Liver (tissue), 9 donors: ENCODE data around the gene CD164L2. TPM values are rescaled to one million over a fixed set of nuclear protein-coding genes. Genes with fewer than 3 reads are reported as not detected.

Experiments
- DNase-seq: peaks from one replicate; pipeline ENCODE4 v3.0.0-alpha.2; 2017; ENCODE audit warnings: low spot score
- H3K27ac ChIP-seq, 2 donors: one replicate each; pipeline ENCODE4 v1.7.0; 2013; ENCODE audit warnings: inconsistent platforms in 2 of 2, low read length in 2 of 2, control low read depth in 1 of 2, low read depth in 1 of 2, mild to moderate bottlenecking in 1 of 2
- H3K27me3 ChIP-seq, 4 donors: one replicate each; pipeline versions ENCODE4 v1.6.1 to v1.7.0; 2013; ENCODE audit warnings: low read length in 3 of 4, inconsistent platforms in 1 of 4, mild to moderate bottlenecking in 1 of 4, moderate library complexity in 1 of 4; ENCODE audit not compliant: control insufficient read depth in 4 of 4, insufficient read depth in 4 of 4
- H3K36me3 ChIP-seq, 4 donors: one replicate each; pipeline versions ENCODE4 v1.6.1 to v1.7.0; 2013; ENCODE audit warnings: low read length in 3 of 4, mild to moderate bottlenecking in 3 of 4, low read depth in 1 of 4, moderate library complexity in 1 of 4; ENCODE audit not compliant: control insufficient read depth in 4 of 4, insufficient read depth in 3 of 4
- H3K4me1 ChIP-seq, 4 donors: one replicate each; pipeline versions ENCODE4 v1.6.1 to v1.7.0; 2013; ENCODE audit warnings: low read length in 3 of 4, mild to moderate bottlenecking in 3 of 4, moderate library complexity in 1 of 4; ENCODE audit not compliant: control insufficient read depth in 4 of 4, insufficient read depth in 4 of 4
- H3K4me3 ChIP-seq, 3 donors: one replicate each; pipeline versions ENCODE4 v1.6.1 to v1.7.0; 2013; ENCODE audit warnings: low read length in 3 of 3, control low read depth in 1 of 3, low read depth in 1 of 3, mild to moderate bottlenecking in 1 of 3
- H3K9ac ChIP-seq, 2 donors: one replicate each; pipeline ENCODE4 v1.7.0; 2013; ENCODE audit warnings: low read length in 2 of 2, mild to moderate bottlenecking in 2 of 2, moderate library complexity in 2 of 2, control low read depth in 1 of 2, low read depth in 1 of 2
- H3K9me3 ChIP-seq, 4 donors: one replicate each; pipeline versions ENCODE4 v1.6.1 to v1.7.0; 2013; ENCODE audit warnings: low read length in 3 of 4; ENCODE audit not compliant: control insufficient read depth in 4 of 4
- FOXA2 ChIP-seq: IDR thresholded peaks from 2 replicates; pipeline ENCODE4 v1.6.1; 2016; ENCODE audit warnings: antibody characterized with exemption
- GABPA ChIP-seq, 2 donors: IDR thresholded peaks in 1 of 2; conservative IDR thresholded peaks in 1 of 2; 2 replicates each; pipeline ENCODE4 v1.6.1; 2016; ENCODE audit warnings: antibody characterized with exemption in 2 of 2, mild to moderate bottlenecking in 1 of 2, moderate library complexity in 1 of 2
- HNF4A ChIP-seq, 2 donors: conservative IDR thresholded peaks; 2 replicates each; pipeline ENCODE4 v1.6.1; 2016; ENCODE audit warnings: antibody characterized with exemption in 2 of 2, mild to moderate bottlenecking in 2 of 2
- HNF4G ChIP-seq: IDR thresholded peaks from 2 replicates; pipeline ENCODE4 v1.6.1; 2016; ENCODE audit warnings: antibody characterized with exemption
- NR2F2 ChIP-seq: IDR thresholded peaks from 2 replicates; pipeline ENCODE4 v1.6.1; 2016; ENCODE audit warnings: antibody characterized with exemption
- YY1 ChIP-seq: IDR thresholded peaks from 2 replicates; pipeline ENCODE4 v1.6.1; 2016; ENCODE audit warnings: antibody characterized with exemption, mild to moderate bottlenecking
- whole genome bisulfite sequencing: extraction: QIAGEN DNeasy Blood & Tissue Kit; methylation state at CpG from one replicate; pipeline ENCODE4 v1.1.7; 2013; 5-methylcytosine and 5-hydroxymethylcytosine counted together
- polyA plus RNA-seq, 2 donors: library from polyadenylated mRNA; stranded (reverse) in 1 of 2; unstranded in 1 of 2; fragments of 200-250 nt in 1 of 2; fragments of >200 nt in 1 of 2; fragmentation: Nextera tagmentation in 1 of 2; extraction: Ambion mirVana in 1 of 2; gene quantifications; one replicate each; pipeline versions ENCODE4 v1.2.1 to v1.2.3, GENCODE V29; 2013 to 2015
- total RNA-seq, 2 donors: library from RNA; depleted of rRNA; stranded (reverse); fragments of >200 nt; gene quantifications; one replicate each; pipeline ENCODE4 v1.2.3, GENCODE V29; 2014
- TF ChIP-seq, protein P1 (sequence below): fragments of 150-350 bp; IDR thresholded peaks from 2 replicates; pipeline ENCODE4 v1.5.1; 2017; ENCODE audit warnings: improper control_type of control experiment, low read depth, low read length; ENCODE audit not compliant: missing input control
- TF ChIP-seq, protein P2 (sequence below): IDR thresholded peaks from 2 replicates; pipeline ENCODE4 v1.6.1; 2016; ENCODE audit warnings: antibody characterized with exemption
- TF ChIP-seq, protein P3 (sequence below): IDR thresholded peaks from 2 replicates; pipeline ENCODE4 v1.6.1; 2016; ENCODE audit warnings: antibody characterized with exemption
- TF ChIP-seq, protein P4 (sequence below): IDR thresholded peaks from 2 replicates; pipeline ENCODE4 v1.6.1; 2016; ENCODE audit warnings: antibody characterized with exemption, mild to moderate bottlenecking
- donor health status: healthy.
- donor health status: healthy.
- donor health status: healthy.
- donor health status: healthy.
- donor health status: healthy.

CD164L2 gene
- total and polyA plus RNA-seq, 4 donors = not detected

DNA sequence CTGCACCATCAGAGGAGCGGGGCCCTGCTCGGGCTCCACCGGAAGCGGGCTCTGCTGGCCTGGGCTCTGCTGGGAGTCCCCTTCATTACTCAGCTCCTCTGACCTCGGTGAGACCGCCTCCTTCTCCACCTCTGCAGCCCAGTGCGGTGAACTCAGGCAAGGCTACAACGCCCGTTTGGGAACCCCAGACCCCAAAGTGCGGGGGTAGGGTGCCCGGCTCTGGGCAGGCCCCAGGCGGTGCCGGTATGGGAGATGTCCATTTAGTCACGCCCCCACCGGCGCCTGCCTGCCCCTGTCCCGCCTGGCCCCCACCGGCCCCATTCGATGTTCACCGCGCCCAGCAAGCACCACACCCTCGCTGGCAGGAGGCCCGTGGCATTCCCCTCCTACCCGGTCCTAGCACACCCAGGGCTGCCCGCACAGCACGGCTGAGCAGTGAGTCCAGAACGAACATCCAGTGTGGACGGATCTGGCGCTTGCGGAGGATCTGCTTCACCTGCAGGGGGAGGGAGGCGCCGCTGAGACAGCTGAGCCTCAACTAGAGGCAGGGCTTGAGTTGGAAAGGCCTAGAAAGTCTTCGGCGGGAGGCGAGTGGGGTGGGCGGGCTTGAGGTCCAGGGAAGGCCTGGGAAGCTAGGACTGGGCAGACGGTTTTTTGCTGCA, 26.4 kb downstream of the CD164L2 start:
- Histone ChIP-seq H3K27ac (no peak overlapping the region), H3K4me1 (peaks cover 0 to 12% (median 5%) of the 10 kb centered on the region in 4 donors), H3K9ac (no peak overlapping the region), H3K27me3 (no peaks in the 10 kb centered on the region), H3K4me3 (no peak overlapping the region), H3K9me3 (no peaks in the 10 kb centered on the region), H3K36me3 (no peaks in the 10 kb centered on the region)
- DNase-seq = no peak
- 81% methylated on average over 37 of the region's 37 CpGs for WGBS
- TF ChIP-seq YY1 (no peak), GABPA (IDR thresholded peaks at IDR 0.05 in 1 of 2, conservative IDR thresholded peaks at IDR 0.05 in 1 of 2) (no peak), FOXA2 (no peak), NR2F2 (no peak)
- TF ChIP-seq, protein P1, sequence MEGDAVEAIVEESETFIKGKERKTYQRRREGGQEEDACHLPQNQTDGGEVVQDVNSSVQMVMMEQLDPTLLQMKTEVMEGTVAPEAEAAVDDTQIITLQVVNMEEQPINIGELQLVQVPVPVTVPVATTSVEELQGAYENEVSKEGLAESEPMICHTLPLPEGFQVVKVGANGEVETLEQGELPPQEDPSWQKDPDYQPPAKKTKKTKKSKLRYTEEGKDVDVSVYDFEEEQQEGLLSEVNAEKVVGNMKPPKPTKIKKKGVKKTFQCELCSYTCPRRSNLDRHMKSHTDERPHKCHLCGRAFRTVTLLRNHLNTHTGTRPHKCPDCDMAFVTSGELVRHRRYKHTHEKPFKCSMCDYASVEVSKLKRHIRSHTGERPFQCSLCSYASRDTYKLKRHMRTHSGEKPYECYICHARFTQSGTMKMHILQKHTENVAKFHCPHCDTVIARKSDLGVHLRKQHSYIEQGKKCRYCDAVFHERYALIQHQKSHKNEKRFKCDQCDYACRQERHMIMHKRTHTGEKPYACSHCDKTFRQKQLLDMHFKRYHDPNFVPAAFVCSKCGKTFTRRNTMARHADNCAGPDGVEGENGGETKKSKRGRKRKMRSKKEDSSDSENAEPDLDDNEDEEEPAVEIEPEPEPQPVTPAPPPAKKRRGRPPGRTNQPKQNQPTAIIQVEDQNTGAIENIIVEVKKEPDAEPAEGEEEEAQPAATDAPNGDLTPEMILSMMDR = no peak
- TF ChIP-seq, protein P2, sequence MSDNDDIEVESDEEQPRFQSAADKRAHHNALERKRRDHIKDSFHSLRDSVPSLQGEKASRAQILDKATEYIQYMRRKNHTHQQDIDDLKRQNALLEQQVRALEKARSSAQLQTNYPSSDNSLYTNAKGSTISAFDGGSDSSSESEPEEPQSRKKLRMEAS = no peak
- TF ChIP-seq, protein P3, sequence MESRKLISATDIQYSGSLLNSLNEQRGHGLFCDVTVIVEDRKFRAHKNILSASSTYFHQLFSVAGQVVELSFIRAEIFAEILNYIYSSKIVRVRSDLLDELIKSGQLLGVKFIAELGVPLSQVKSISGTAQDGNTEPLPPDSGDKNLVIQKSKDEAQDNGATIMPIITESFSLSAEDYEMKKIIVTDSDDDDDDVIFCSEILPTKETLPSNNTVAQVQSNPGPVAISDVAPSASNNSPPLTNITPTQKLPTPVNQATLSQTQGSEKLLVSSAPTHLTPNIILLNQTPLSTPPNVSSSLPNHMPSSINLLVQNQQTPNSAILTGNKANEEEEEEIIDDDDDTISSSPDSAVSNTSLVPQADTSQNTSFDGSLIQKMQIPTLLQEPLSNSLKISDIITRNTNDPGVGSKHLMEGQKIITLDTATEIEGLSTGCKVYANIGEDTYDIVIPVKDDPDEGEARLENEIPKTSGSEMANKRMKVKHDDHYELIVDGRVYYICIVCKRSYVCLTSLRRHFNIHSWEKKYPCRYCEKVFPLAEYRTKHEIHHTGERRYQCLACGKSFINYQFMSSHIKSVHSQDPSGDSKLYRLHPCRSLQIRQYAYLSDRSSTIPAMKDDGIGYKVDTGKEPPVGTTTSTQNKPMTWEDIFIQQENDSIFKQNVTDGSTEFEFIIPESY = no peak

DNA sequence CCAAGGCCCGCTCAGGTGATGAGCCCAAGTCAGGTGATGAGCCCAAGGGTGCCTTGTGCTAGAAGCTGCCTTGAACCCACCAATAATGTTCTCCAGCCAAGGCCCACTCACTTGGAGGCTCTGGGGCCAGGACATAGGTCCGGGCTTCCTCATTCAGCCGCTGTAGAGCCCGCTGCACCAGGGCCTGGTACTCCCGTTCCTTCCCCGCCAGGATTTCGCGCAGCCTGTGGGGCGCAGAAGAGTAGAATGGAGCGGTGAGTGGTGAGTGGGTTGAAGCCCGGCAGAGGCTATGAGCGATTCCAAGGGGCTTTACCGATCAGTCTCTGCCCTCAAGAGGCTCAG, 26.9 kb downstream of the CD164L2 start:
- Histone ChIP-seq H3K9ac (no peak overlapping the region), H3K9me3 (no peaks in the 10 kb centered on the region), H3K36me3 (no peaks in the 10 kb centered on the region), H3K4me3 (no peak overlapping the region), H3K27ac (no peak overlapping the region), H3K27me3 (no peaks in the 10 kb centered on the region), H3K4me1 (peaks cover under 1 to 18% (median 8%) of the 10 kb centered on the region in 4 donors)
- DNase-seq = no peak
- 91% methylated on average over 13 of the region's 13 CpGs for WGBS
- TF ChIP-seq HNF4G (no peak), HNF4A (conservative IDR thresholded peaks at IDR 0.05) (no peak), YY1 (no peak)
- TF ChIP-seq, protein P4, sequence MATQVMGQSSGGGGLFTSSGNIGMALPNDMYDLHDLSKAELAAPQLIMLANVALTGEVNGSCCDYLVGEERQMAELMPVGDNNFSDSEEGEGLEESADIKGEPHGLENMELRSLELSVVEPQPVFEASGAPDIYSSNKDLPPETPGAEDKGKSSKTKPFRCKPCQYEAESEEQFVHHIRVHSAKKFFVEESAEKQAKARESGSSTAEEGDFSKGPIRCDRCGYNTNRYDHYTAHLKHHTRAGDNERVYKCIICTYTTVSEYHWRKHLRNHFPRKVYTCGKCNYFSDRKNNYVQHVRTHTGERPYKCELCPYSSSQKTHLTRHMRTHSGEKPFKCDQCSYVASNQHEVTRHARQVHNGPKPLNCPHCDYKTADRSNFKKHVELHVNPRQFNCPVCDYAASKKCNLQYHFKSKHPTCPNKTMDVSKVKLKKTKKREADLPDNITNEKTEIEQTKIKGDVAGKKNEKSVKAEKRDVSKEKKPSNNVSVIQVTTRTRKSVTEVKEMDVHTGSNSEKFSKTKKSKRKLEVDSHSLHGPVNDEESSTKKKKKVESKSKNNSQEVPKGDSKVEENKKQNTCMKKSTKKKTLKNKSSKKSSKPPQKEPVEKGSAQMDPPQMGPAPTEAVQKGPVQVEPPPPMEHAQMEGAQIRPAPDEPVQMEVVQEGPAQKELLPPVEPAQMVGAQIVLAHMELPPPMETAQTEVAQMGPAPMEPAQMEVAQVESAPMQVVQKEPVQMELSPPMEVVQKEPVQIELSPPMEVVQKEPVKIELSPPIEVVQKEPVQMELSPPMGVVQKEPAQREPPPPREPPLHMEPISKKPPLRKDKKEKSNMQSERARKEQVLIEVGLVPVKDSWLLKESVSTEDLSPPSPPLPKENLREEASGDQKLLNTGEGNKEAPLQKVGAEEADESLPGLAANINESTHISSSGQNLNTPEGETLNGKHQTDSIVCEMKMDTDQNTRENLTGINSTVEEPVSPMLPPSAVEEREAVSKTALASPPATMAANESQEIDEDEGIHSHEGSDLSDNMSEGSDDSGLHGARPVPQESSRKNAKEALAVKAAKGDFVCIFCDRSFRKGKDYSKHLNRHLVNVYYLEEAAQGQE = no peak
